Astrocyte (in vitro differentiated cells and primary cell): Measurements from ENCODE around the gene CNIH1. TPM values are rescaled to one million over a fixed set of nuclear protein-coding genes. Genes with fewer than 3 reads are reported as not detected.
"Not testable (repeated sequence)": the region's sequence is repeated elsewhere in the genome, so short reads cannot be mapped to it uniquely, and the experiment has no call there.

Experiments
- DNase-seq: peaks from one replicate; pipeline ENCODE4 v3.0.0-alpha.2; 2010; ENCODE audit warnings: low read depth
- FAIRE-seq: peaks from 2 replicates; lab custom pipeline; 2011; peaks lifted over from hg19 to GRCh38; lab: Jason Lieb, UNC
- H2AFZ ChIP-seq: 2 replicates; pipeline ENCODE4 v1.6.0; 2012; ENCODE audit warnings: low read depth, low read length, inconsistent platforms
- H3K27ac ChIP-seq: 2 replicates; pipeline ENCODE4 v1.5.1; 2011; ENCODE audit warnings: low read depth, low read length, inconsistent platforms
- H3K27me3 ChIP-seq: 2 replicates; pipeline ENCODE4 v1.6.0; 2011; ENCODE audit warnings: low read length, inconsistent platforms; ENCODE audit not compliant: insufficient read depth
- H3K36me3 ChIP-seq: 2 replicates; pipeline ENCODE4 v1.5.1; 2011; ENCODE audit warnings: low read length, inconsistent platforms; ENCODE audit not compliant: insufficient read depth
- H3K4me1 ChIP-seq: 2 replicates; pipeline ENCODE4 v1.5.1; 2011; ENCODE audit warnings: low read length, inconsistent platforms; ENCODE audit not compliant: insufficient read depth
- H3K4me2 ChIP-seq: 2 replicates; pipeline ENCODE4 v1.6.0; 2012; ENCODE audit warnings: low read length, inconsistent platforms
- H3K4me3 ChIP-seq: 2 replicates; pipeline ENCODE4 v1.5.1; 2011; ENCODE audit warnings: low read depth, mild to moderate bottlenecking, low read length, inconsistent platforms; ENCODE audit not compliant: insufficient read depth
- H3K79me2 ChIP-seq: 2 replicates; pipeline ENCODE4 v1.6.0; 2012; ENCODE audit warnings: mild to moderate bottlenecking, low read length, inconsistent platforms; ENCODE audit not compliant: insufficient read depth
- H3K9ac ChIP-seq: 2 replicates; pipeline ENCODE4 v1.6.0; 2012; ENCODE audit warnings: mild to moderate bottlenecking, low read length, inconsistent platforms
- H3K9me3 ChIP-seq: 2 replicates; pipeline ENCODE4 v1.5.1; 2012; ENCODE audit warnings: low read depth, mild to moderate bottlenecking, low read length, inconsistent platforms; ENCODE audit not compliant: insufficient read depth
- H4K20me1 ChIP-seq: 2 replicates; pipeline ENCODE4 v1.6.0; 2012; ENCODE audit warnings: low read length, inconsistent platforms; ENCODE audit not compliant: insufficient read depth
- H3K27ac Mint-ChIP-seq: one replicate; pipeline ENCODE4 v1.8.0; 2021; ENCODE audit warnings: mild to moderate bottlenecking, mixed read lengths; ENCODE audit not compliant: unreplicated experiment
- H3K27me3 Mint-ChIP-seq: one replicate; pipeline ENCODE4 v1.8.0; 2021; ENCODE audit warnings: low read depth, mixed read lengths; ENCODE audit not compliant: unreplicated experiment
- H3K36me3 Mint-ChIP-seq: one replicate; pipeline ENCODE4 v1.8.0; 2021; ENCODE audit warnings: low read depth, mixed read lengths; ENCODE audit not compliant: unreplicated experiment
- H3K4me1 Mint-ChIP-seq: one replicate; pipeline ENCODE4 v1.8.0; 2021; ENCODE audit warnings: low read depth, mixed read lengths; ENCODE audit not compliant: unreplicated experiment
- H3K4me3 Mint-ChIP-seq: one replicate; pipeline ENCODE4 v1.8.0; 2021; ENCODE audit warnings: mild to moderate bottlenecking, moderate library complexity, mixed read lengths; ENCODE audit not compliant: unreplicated experiment
- H3K9me3 Mint-ChIP-seq: one replicate; pipeline ENCODE4 v1.8.0; 2021; ENCODE audit warnings: mild to moderate bottlenecking, mixed read lengths; ENCODE audit not compliant: unreplicated experiment
- EZH2 ChIP-seq: IDR thresholded peaks from 2 replicates; pipeline ENCODE4 v1.6.1; 2012; ENCODE audit warnings: mild to moderate bottlenecking, low read length, inconsistent platforms; ENCODE audit not compliant: insufficient read depth
- total RNA-seq: library from RNA; stranded (reverse); gene quantifications from 2 replicates; pipeline ENCODE4 v1.2.1, GENCODE V29; 2021
- TF ChIP-seq, protein P1 (sequence below): IDR thresholded peaks from 2 replicates; pipeline ENCODE4 v1.5.1; 2011; ENCODE audit warnings: low read depth, mild to moderate bottlenecking, inconsistent platforms, low read length, moderate library complexity; ENCODE audit not compliant: insufficient read depth

CNIH1 gene
- total RNA-seq, 1 donor from 2014 or later: 148 TPM

DNA sequence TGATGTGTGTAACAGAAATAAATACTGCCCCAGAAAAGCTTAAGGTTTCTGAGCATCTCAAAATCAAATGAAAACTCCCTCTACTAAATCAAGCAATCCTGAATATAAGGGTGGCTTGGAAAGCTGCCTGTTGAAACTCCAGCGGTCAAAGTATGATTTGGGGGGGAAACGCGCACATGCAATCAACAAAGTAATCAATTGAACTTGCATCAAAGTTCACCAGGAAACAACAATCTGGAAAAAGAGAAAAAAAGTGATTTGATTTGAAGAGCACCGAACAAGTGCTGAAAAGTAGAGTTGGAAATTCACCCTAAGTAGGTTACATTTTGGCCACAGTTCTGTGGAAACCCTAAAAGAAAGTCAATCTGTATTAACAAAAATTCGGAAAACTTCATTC lies 700 bp downstream of the CNIH1 start:
- H3K4me3 ChIP-seq: peak overlapping the region; percentile 79
- H4K20me1 ChIP-seq: peaks cover 50% of the 10 kb centered on the region
- peak overlapping the region; percentile 80 for H3K27ac Mint-ChIP-seq
- H3K36me3 ChIP-seq: no peaks in the 10 kb centered on the region
- peak overlapping the region; percentile 92 for H3K4me2 ChIP-seq
- no peak for DNase-seq
- TF ChIP-seq, protein P1, sequence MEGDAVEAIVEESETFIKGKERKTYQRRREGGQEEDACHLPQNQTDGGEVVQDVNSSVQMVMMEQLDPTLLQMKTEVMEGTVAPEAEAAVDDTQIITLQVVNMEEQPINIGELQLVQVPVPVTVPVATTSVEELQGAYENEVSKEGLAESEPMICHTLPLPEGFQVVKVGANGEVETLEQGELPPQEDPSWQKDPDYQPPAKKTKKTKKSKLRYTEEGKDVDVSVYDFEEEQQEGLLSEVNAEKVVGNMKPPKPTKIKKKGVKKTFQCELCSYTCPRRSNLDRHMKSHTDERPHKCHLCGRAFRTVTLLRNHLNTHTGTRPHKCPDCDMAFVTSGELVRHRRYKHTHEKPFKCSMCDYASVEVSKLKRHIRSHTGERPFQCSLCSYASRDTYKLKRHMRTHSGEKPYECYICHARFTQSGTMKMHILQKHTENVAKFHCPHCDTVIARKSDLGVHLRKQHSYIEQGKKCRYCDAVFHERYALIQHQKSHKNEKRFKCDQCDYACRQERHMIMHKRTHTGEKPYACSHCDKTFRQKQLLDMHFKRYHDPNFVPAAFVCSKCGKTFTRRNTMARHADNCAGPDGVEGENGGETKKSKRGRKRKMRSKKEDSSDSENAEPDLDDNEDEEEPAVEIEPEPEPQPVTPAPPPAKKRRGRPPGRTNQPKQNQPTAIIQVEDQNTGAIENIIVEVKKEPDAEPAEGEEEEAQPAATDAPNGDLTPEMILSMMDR: no peak
- TF ChIP-seq EZH2: no peak
- H3K27me3 Mint-ChIP-seq: no peaks in the 10 kb centered on the region
- no peaks in the 10 kb centered on the region for H3K9me3 ChIP-seq
- peak overlapping the region; percentile 89 for H3K4me3 Mint-ChIP-seq
- H3K36me3 Mint-ChIP-seq: no peaks in the 10 kb centered on the region
- H3K4me1 ChIP-seq: peaks cover 20% of the 10 kb centered on the region
- peak overlapping the region; percentile 85 for H2AFZ ChIP-seq
- peak overlapping the region; percentile 96 for H3K27ac ChIP-seq
- no peak for FAIRE-seq
- peak overlapping the region; percentile 96 for H3K9ac ChIP-seq
- no peaks in the 10 kb centered on the region for H3K9me3 Mint-ChIP-seq
- H3K4me1 Mint-ChIP-seq: peaks cover 24% of the 10 kb centered on the region
- peaks cover 54% of the 10 kb centered on the region for H3K79me2 ChIP-seq
- H3K27me3 ChIP-seq: no peaks in the 10 kb centered on the region

DNA sequence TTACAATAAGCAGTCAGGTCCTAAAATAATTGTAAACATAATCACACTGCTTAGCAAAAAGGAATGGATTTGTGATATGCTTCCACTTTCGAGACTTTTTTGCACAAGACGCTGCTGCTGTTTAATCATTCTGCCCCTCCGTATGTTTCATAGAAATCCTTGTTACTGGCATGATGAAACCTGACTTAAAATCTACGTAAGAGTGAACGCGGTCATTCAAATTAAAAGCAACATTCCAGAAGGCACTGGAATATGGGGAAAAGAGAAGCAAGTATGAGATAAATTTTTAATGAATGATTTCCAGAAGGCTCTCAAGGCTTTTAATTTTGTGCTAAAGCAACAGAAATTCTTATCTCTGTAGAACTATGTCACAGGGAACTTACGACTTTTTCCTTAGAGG lies 1.1 kb downstream of the CNIH1 start:
- Mint-ChIP-seq H3K27me3 (no peaks in the 10 kb centered on the region), H3K4me3 (peak overlapping the region; percentile 89), H3K27ac (peak overlapping the region; percentile 80), H3K4me1 (peaks cover 27% of the 10 kb centered on the region), H3K9me3 (no peaks in the 10 kb centered on the region), H3K36me3 (peaks cover under 1% of the 10 kb centered on the region)
- Histone ChIP-seq H3K27me3 (no peaks in the 10 kb centered on the region), H3K36me3 (no peaks in the 10 kb centered on the region), H3K9ac (peak overlapping the region; percentile 96), H4K20me1 (peaks cover 54% of the 10 kb centered on the region), H3K4me1 (peaks cover 24% of the 10 kb centered on the region), H3K4me2 (peak overlapping the region; percentile 92), H3K9me3 (no peaks in the 10 kb centered on the region), H2AFZ (no peak overlapping the region), H3K27ac (peak overlapping the region; percentile 96), H3K79me2 (peaks cover 58% of the 10 kb centered on the region), H3K4me3 (peak overlapping the region; percentile 79)
- DNase-seq (no peak), FAIRE-seq (no peak)
- TF ChIP-seq EZH2: no peak
- TF ChIP-seq, protein P1: no peak

DNA sequence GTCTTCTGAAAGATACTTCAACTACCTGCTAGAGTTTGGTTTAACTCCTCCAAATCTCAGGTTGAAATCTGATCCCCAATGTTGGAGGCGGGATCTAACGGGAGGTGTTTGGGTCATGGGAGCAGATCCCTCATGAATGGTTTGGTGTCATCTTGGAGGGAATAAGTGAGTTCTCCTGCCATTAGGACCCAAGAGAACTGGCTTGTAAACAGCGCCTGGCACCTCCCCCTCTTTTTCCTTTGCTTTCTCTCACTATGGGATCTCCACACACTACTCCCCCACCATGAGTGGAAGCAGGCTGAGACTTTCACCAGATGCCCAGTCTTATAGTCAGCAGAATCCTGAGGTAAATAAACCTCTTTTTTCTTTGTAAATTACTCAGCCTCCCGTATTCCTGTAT lies 2.5 kb downstream of the CNIH1 start:
- no peak overlapping the region for H2AFZ ChIP-seq
- H3K79me2 ChIP-seq: peaks cover 72% of the 10 kb centered on the region
- peaks cover 4% of the 10 kb centered on the region for H3K36me3 Mint-ChIP-seq
- peak overlapping the region; percentile 24 for H3K4me2 ChIP-seq
- no peak for DNase-seq
- no peak for FAIRE-seq
- no peaks in the 10 kb centered on the region for H3K9me3 Mint-ChIP-seq
- no peak overlapping the region for H3K27ac ChIP-seq
- peak overlapping the region; percentile 89 for H3K4me3 Mint-ChIP-seq
- TF ChIP-seq EZH2: no peak
- H3K4me1 ChIP-seq: peaks cover 26% of the 10 kb centered on the region
- peaks cover 32% of the 10 kb centered on the region for H3K4me1 Mint-ChIP-seq
- H3K27me3 ChIP-seq: no peaks in the 10 kb centered on the region
- H3K9ac ChIP-seq: no peak overlapping the region
- H4K20me1 ChIP-seq: peaks cover 67% of the 10 kb centered on the region
- no peaks in the 10 kb centered on the region for H3K9me3 ChIP-seq
- H3K4me3 ChIP-seq: no peak overlapping the region
- H3K36me3 ChIP-seq: no peaks in the 10 kb centered on the region
- peak overlapping the region; percentile 24 for H3K27ac Mint-ChIP-seq
- H3K27me3 Mint-ChIP-seq: no peaks in the 10 kb centered on the region

DNA sequence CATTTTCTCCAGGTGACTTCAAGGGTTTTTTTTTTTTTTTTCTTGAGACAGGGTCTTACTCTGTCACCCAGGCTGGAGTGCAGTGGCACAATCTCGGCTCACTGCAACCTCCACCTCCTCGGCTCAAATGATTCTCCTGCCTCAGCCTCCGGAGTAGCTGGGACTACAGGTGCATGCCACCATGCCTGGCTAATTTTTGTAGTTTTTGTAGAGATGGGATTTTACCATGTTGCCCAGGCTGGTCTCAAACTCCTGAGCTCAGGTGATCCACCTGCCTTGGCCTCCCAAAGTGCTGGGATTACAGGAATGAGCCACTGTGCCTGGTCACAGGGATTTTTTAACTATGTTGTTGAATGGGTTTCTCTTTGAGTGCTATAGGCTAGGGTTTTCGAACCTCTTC lies 3.2 kb downstream of the CNIH1 start:
- peaks cover 26% of the 10 kb centered on the region for H3K4me1 ChIP-seq
- not testable (repeated sequence) for H3K36me3 Mint-ChIP-seq, H3K27me3 Mint-ChIP-seq, H3K27ac ChIP-seq, H3K4me3 ChIP-seq, H3K27ac Mint-ChIP-seq, H2AFZ ChIP-seq, FAIRE-seq, H3K9ac ChIP-seq, H3K27me3 ChIP-seq, H3K36me3 ChIP-seq, H3K4me3 Mint-ChIP-seq, DNase-seq, H3K4me2 ChIP-seq, H3K9me3 ChIP-seq, H3K9me3 Mint-ChIP-seq
- peaks cover 35% of the 10 kb centered on the region for H3K4me1 Mint-ChIP-seq
- H4K20me1 ChIP-seq: peaks cover 74% of the 10 kb centered on the region
- peaks cover 79% of the 10 kb centered on the region for H3K79me2 ChIP-seq
